NCI-H2196 treated with DMSO at 0.1 percent for 48 hours (cell line): ENCODE data around the gene OGFOD2.

Experiments
- DNase-seq: peaks from one replicate; lab custom pipeline; 2025; ENCODE audit not compliant: unreplicated experiment; lab: John Stamatoyannopoulos, UW

OGFOD2 gene

DNA sequence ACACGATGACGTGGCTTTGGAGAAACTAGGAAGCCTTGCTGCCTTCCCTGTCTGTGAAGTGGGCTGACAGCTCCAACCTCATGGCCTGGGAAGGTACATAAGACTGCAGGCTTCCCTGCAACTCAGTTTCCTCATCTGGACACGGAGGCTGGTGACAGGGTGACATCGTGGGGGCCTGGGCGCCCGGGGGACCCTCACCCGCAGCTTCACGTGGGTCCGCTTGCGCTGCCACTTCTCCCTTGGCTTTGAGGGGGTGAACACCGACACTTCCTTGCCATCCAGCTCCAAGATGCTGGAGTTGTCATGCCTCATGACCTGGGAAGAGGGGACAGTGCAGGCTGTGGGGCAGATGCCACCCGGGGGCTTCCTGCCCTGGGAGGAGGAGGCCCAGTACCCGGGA is 13.0 kb downstream of the OGFOD2 start:
- DNase-seq: no peak

DNA sequence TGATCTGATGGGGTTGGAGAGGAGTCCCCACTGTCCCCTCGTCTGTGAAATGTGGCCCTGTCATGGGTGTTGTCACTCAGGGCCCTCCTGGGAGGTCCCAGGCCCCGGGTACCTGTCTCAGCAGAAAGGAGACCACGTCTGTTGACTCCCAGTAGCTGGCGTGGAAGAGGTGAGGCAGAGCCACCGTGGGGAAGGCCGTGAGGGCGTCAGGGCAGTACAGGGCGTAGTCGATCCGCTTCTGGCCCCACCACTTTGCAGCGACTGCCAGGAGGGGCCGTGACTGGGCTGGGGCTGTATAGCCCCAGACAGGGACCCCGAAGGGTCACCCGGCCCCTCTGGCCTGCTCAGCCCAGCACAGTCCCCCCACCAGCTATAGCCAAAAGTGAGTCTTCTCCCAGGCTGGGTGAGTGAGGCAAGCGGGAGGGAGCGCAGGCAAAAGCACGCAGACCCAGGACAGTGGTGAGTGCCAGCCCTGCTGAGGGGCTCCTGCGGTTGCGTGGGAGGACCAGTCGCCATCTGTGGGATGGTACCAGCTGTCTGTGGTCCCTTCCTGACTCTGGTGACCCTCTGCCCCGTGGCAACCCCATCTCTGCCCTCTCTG is 13.7 kb downstream of the OGFOD2 start:
- no peak for DNase-seq

DNA sequence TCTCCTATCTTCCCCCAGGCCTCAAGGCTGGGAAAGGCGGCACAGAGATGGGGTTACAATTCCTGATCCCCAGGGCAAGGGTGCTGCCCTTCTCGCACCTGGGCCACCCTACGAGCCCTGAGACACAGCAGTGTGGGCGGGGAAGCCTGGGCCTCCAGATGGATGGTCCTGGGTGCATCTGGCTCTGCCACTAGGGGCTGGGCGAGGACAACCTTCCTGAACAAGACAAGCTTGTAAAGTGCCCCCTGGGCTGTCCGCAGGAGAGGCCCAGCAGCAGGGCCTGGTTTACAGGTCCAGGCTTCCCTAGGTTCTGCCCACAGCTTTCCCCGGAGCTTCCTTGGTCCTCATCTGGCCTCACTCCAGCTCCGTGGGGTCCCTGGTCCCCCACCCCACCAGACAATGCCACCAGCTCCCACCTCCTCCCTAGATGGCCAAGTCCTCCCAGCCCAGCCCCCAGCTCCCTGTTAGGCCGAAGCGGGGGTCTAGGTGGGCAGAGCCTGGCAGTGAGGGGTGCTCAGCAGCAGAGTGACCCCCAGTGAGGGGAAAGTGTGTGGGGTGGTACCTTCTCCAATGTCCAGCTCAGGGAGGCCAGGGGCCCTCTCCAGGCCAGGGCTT is 14.3 kb downstream of the OGFOD2 start:
- DNase-seq: no peak

DNA sequence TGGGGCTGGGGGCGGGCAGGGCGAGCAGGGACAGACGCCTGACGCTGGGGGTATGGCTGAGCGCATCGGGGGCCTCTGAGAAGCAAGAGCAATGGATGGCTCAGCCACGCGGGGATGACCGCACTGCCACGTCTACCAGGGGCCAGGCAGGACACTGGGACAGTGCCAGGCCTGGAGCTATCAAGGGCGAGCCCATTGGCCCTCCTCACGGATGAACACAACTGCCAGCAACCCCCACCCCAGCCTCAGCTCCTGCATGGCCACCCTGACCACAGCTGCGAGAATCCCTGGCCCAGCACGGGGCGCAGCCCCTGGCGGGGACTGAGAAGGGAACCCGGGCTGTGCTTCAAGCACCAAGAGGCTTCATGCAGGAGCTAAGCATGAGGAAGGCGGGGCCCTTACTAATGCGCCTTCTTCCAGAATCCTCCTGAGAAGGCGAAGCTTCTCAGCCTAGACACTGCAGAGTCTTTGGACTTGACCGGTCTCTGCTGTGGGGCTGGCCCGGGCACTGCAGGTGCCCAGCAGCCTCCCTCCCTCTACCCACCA is 14.9 kb downstream of the OGFOD2 start:
- no peak for DNase-seq

DNA sequence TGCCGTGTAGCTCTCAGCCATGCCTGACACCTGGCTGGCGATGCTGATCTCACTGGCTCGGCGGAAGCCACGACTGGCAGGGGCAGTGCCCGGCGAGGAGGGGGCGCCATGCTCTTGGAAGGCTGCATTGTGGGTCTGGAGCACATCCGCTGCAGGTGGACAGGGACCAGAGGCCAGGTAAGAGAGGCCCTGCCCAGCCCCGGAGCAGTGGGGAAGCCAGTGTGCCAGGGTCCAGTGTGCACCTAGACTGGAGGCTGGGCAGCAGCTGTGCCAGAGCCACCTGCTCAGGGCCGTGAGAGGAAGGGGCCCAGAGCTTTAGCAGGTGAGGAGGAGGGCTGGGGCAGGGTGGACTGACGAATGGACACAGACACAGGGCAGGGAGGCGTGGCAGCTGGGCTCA is 15.5 kb downstream of the OGFOD2 start:
- DNase-seq: no peak

DNA sequence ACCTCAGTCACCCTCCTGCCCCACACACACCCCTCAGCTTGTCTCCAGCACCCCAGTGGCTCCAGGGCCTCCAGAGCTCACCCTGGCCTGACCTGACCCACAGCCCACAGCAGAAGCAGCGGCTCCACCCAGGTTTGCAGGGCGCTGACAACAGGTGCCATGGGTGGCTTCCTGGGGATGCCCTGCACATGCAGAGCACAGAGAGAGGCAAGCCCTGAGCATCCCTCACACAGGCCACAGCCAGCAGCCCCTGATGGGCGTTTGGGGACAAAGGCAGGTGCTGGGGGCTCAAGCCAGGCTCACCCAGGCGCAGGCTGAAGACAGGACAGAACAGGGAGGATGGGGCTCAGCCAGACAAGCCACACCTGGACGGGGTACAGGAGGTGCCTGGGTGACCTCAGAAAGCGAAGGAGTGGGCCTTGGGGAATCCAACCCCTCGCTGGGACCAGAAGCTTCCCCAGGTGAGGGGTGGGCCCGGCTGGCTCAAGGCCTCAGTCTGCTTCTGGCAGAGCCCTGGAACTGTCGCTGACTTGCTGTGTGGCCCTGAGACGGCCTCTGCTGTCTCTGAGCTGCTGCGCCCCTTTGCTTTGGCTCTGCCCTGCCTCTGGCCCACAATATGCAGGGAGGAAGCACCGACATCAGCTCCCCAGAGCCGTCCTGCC is 16.0 kb downstream of the OGFOD2 start:
- DNase-seq: no peak

DNA sequence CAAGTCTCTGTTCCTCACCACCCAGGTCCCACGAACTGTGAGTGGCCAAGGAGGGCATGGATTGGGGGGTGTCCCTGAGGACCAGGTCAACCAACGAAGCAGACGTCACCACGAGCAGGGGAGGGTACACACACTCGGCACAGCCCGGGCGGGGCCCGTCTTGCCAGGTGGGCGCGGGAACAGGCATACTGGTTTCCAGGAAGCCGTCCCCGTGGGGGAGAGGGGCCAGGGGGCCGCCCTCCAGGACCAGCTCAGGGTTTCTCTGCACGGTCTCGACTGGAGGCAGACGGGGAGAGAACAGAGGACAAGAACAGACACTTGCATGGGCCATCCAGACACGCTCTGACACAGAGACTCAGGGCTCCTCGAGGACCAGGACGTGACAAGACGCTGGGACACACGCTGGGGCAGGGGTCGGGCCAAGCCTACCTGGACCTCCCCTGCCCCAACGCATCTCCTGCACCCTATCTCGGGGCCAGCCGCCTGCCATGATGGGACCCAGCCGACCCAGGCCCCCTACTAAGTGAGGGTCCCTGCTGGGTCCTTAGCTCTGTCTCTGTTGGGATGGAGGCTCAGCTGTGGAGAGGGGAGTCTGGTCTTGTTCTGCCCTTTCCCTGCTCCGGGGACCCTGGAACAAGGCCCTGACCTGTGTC is 16.7 kb downstream of the OGFOD2 start:
- DNase-seq: no peak

DNA sequence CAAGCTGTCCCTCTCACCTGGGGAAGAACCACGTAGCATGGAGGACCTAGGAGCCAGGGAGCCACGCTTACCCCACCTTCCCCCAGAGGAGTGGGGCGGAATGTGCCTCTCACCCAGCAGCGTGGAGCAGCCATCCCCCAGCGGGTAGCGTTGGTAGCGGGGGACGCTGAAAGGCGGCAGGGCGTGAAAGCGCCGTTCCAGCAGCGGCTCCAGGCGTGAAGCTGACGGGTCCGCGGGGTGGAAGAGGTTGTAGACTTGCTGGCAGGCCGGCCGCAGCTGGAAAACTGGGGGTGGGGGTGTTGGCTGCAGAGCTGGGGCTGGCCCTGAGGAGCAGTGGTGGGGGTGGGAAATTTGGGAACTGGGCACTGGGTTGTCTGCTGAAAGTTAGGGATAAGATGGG is 17.3 kb downstream of the OGFOD2 start:
- no peak for DNase-seq

DNA sequence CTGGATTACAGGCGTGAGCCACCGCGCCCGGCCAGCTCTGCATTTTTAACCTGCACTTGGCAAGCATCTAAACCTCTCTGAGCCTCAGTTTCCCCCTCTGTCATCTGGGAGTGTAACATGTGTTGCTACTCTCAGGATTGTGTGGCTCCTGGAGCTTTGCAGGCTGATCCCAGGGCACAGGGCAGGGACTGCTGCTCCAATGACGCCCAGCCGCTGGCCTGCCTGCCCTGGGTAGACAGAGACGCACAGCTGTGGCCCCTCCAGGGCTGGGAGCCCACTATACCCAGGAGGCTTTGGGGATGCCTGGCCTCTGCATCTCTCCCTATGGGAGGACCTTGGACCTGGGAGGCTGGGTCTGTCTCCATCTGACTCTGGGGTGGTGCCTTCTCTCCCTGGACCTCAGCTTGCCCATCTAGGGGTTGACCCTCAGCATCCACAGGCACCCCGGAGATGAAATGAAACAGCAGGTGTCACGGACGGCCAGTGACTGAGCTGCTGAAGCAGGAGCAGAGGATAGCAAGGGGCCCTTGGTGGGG is 19.2 kb downstream of the OGFOD2 start:
- no peak for DNase-seq

DNA sequence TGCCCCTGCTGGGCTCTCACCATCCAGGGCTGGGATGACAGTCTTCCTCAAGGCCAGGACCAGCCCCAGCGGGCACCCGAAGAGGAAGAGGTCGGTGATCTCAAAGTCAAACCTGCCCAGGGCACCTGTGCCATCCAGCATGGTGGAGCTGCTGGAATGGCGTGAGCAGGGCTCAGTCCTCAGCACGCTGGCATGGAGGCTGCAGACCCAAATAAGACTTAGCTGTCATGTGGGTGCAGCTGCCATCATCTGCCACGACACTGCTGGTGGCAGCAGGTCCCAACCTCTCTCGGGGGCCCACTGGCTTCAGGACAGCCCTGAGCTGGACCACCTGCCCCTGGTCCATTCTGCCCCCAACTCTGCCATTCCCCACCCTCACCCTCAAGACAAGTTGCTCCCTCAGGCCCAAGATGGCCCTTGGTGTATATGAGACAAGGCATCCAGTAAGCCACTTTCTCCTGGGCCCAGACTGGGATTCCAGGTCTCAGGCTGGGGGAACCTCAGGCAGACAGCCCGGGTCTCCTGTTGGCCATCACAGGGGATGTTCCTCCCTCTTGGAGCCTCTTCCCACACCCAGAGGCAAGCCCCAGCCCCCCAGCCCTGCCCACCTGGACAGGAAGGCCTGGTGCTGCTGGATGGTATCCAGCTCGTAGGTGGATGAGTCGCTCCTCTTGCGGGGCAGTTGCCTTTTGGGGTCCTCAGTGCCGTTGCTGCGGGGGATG is 19.9 kb downstream of the OGFOD2 start:
- DNase-seq: no peak

DNA sequence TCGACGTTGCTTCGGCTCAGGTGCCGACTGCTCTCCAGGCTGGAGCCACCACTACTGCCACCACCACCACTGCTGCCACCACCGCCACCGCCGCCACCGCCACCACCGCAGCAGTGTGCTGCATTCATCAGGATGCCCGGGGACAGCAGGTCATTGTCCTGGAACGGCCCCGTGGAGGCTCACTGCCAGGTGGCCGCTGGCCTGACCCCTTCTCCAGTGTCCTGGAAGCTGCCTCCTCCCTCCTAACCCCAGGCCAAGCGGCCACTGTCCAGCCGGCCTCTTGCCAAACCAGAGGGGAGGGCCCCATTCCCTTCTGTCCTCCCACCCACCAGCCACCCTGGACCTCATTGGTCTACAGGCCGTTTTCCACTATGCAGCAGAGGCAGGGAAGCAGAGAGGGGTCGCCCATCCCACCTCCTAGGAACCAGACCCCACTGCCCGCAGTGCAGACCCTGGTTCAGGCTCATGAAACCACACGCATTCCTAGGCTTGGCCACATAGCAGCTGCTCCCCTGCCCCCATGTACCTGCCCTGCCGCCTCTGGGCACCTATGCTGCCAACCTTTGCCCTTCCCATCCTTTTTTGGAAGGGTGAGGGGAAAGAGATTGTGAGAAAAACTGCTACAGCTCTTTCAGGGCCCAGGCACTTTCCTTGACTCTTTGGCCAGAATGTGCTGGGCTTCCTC is 20.6 kb downstream of the OGFOD2 start:
- no peak for DNase-seq

DNA sequence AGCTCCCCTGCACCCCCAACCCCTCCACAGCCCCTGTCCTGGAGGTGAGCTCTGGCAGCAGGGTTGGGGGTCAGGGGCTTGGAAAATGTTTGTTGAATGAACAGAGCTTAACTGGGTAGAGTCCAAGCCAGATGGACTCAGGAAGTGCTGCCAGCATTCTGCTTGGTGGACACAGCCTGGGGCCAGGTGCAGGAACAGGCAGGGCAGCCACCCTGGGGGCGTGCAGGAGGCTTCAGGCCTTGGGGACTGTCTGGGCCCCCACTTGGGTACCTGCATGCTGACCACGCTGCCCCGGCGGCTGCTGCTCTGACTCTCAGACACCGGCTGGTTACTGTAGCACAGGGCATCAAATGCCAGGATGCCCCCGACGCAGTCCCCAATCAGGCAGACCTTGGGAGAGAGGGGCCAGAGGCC is 21.2 kb downstream of the OGFOD2 start:
- DNase-seq: no peak

DNA sequence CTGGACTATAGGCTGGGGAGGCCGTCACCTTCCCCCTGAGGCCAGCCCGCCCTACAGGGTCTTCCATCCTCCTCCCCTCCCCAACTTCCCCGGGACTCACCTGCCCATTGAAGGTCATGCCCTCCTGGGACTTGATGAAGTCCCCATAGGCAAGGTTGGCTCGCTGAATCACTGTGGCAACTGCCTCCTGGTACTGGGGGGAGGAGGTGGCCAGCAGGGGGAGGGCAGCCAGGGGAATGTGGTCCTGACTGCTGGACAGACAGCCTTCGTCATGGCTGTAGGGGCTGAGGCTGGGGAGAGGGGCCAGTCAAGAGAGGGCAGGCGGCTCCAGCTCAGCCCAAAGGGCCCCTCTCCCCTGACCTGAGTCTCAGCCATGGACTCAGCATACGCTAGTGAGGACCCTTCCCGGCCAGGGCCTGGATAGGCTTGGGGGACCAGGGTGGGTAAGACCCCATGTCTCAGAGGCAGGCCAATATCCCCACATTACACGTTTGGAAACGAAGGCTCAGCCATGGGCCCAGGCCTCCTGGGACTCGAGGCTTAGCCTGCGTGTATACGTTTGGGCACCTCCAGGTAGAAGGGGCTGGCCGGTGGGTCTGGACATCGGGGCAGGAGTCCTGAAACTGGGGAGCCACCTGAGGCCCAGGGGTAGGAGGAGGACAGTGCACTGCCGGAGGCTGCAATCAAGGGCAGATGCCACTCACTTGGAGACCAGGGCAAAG is 21.7 kb downstream of the OGFOD2 start:
- no peak for DNase-seq

DNA sequence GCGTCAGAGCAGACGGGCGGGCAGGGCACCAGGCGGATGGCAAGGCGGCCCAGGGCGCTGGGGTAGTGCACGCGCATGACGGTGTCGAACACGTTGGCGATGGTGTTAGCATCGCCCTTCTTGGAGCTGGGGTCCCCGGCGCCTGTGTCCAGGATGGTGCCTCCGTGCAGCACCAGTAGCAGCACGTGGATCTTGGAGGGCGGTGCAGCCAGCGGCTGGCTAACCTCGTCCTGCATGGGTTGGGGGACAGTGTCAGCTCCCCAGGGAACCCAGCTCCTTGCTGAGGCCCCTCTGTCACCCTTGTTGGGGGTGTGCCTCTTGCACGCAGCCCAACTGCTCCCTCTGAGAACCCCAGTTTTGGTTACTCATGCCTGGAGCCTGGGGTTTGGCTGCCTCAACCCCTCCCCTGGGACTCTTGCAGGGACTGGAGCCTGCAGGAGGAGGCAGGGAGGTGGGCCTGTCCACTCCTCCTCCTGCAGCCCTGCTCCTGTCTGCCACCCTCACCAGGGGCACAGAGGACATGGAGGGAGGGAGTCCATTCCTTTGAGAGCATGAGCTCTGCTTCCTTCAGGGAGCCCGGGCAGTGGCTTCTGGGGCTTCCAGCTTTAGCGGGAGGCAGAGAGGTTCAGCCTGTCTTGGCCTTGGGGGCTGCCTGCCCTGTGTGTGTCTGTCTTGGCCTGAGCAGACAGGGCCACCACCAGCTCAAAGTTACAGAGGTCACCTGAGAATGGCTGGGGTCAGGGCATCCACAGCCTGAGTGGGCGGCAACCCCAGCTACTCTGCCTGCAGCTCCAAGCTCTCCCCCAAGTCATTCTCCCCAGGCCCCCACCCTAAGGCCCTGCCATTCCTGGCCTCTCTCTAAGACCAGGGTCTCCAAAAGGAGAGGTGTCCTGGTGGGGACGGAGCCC is 22.6 kb downstream of the OGFOD2 start:
- no peak for DNase-seq

DNA sequence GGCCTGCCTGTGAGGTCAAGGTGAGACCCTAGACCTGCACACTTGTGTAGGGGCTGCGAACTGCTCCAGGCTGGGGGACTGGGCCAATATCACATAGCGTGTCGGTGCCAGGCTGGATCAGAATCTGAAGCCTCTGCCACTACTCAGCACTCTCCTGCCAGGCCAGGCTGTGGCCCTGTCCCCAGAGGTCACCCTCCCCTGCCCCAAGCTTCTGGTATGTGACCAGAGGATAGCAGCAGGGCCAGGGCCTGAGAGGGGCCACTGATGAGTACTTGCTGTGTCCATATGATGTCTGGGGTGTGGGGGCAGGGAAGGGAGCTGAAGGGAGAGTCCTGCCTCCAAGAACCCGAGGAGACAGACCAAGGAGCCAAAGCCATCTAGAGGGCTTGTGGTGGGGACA is 23.3 kb downstream of the OGFOD2 start:
- DNase-seq: no peak

DNA sequence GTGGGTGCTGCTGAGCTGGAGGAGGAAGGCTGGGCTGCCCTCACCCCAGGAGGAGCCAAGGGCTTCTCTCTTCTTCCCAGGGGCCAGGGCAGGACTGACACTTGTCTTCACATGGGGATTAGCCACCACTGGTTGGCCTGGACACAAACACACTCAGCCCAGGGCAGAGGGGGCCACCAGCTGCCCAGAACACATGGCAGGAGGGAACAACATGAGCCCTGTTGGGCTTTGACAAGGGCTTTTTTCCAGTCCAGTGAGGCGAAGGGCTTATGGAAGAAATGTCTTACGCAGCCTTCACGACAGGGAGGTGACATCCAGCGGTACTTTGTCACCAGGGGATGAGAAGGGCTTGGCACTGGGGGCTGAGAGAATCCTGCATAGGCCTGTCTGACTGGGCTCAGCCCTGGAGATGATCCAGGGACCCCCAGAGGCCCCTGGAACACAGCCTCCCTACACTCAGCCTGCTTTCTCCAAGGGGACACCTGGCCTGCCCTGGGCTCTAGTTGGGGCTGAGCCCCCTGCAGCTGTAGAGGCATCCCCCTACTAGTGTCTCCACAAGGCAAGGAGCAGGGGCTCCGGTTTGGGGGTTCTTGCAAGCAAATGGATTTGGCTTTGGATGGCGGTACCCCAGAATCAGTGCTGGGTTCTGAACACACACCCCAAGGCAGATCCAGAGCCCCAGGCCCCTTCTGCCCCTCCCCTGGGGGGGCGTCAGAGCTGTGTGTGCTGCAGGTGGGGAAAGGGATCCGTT is 24.3 kb downstream of the OGFOD2 start:
- no peak for DNase-seq

DNA sequence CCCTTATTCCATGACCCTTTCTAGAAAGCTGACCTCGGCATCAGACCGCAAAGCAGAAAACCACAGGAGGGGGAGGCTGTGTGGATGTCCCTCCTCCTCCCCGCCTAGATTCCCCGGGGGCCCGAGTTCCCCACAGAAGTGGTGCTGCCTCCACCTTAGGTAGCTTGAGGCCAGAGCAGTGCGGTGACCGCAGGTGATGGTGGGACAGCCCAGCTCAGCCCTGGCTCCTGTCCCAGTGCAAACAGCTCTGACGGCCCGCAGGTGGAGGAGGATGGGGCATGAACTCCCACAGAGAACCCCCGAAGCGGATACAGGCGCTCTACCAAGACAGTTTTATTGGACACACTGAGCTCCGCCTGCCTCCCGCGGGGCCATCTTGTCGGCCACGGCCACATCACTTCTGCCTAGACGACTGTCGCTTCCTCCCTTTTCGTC is 25.0 kb downstream of the OGFOD2 start:
- DNase-seq: no peak

DNA sequence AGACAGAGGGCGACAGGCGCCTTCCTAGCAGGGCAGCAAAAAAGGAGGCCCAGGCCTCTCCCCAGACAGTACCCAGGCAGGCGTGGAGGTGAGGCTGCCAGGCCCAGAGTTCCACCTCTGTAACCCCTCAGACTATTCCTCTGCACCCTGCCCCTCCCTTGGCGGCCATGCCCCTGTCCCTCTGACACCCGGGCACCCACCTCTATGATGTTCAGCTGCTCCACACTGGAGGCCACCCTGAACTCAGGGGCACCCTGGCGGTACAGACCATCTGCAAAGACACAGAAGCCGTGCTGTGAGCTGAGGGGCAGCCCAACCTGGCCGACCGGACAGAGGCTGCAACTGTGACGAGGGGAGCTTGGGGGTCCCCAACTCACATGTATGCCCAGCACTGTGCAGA is 25.5 kb downstream of the OGFOD2 start:
- no peak for DNase-seq
